CD4-positive, alpha-beta T cell (primary cell): ENCODE measurements around the gene TSC22D3. TPM values are rescaled to one million over a fixed set of nuclear protein-coding genes. Genes with fewer than 3 reads are reported as not detected.

Source experiments
- ATAC-seq: fragments of 200-7000 bp; cut with Tn5 transposase; one replicate; pipeline ENCODE4 v1.10.0; 2022; ENCODE audit warnings: mild to moderate bottlenecking; ENCODE audit not compliant: poor library complexity
- CTCF ChIA-PET: fragments of 350-600 bp; sonication (Branson Sonifier 250); formaldehyde crosslinking; loops from one replicate; lab custom pipeline; 2021; ENCODE audit warnings: antibody characterized with exemption, inconsistent platforms; lab: Charles Lee
- POLR2A ChIA-PET: fragments of 350-600 bp; sonication (Branson Sonifier 250); formaldehyde crosslinking; loops from one replicate; lab custom pipeline; 2021; ENCODE audit warnings: antibody characterized with exemption, inconsistent platforms; lab: Charles Lee
- DNase-seq, 14 experiments: peaks; one replicate each; pipeline ENCODE4 v3.0.0-alpha.2; 2013 to 2020; ENCODE audit warnings: mixed read lengths in 2 of 14
- H3K27ac ChIP-seq, 2 donors: one replicate each; pipeline versions ENCODE4 v1.5.1 to v1.7.0; 2013; ENCODE audit warnings: low read length in 2 of 2, low read depth in 1 of 2, mild to moderate bottlenecking in 1 of 2
- H3K27me3 ChIP-seq, 2 experiments: 1 replicate in 1 of 2; 2 replicates in 1 of 2; pipeline versions ENCODE4 v1.6.1 to v1.7.0; 2013; ENCODE audit warnings: low read length in 2 of 2, control low read depth in 1 of 2, mild to moderate bottlenecking in 1 of 2, moderate library complexity in 1 of 2; ENCODE audit not compliant: insufficient read depth in 2 of 2, control insufficient read depth in 1 of 2
- H3K36me3 ChIP-seq: one replicate; pipeline ENCODE4 v1.6.1; 2013; ENCODE audit warnings: low read length, control low read depth; ENCODE audit not compliant: insufficient read depth
- H3K4me1 ChIP-seq: one replicate; pipeline ENCODE4 v1.6.1; 2013; ENCODE audit warnings: low read length, control low read depth; ENCODE audit not compliant: insufficient read depth
- H3K4me3 ChIP-seq: one replicate; pipeline ENCODE4 v1.5.1; 2013; ENCODE audit warnings: mild to moderate bottlenecking, low read length, moderate library complexity
- H3K9me3 ChIP-seq, 2 experiments: 1 replicate in 1 of 2; 2 replicates in 1 of 2; pipeline versions ENCODE4 v1.6.1 to v1.7.0; 2013; ENCODE audit warnings: low read length in 2 of 2, mild to moderate bottlenecking in 2 of 2, control low read depth in 1 of 2, moderate library complexity in 1 of 2; ENCODE audit not compliant: control insufficient read depth in 1 of 2, insufficient read depth in 1 of 2
- H3K27ac Mint-ChIP-seq: one replicate; pipeline ENCODE4 v1.8.0; 2020; ENCODE audit warnings: mixed read lengths
- H3K27me3 Mint-ChIP-seq: one replicate; pipeline ENCODE4 v1.8.0; 2021; ENCODE audit warnings: mixed read lengths
- H3K36me3 Mint-ChIP-seq: one replicate; pipeline ENCODE4 v1.8.0; 2021; ENCODE audit warnings: low read depth, mixed read lengths
- H3K4me1 Mint-ChIP-seq: one replicate; pipeline ENCODE4 v1.8.0; 2021; ENCODE audit warnings: low read depth, mixed read lengths
- H3K4me3 Mint-ChIP-seq: one replicate; pipeline ENCODE4 v1.8.0; 2020; ENCODE audit warnings: mild to moderate bottlenecking, mixed read lengths
- H3K9me3 Mint-ChIP-seq: one replicate; pipeline ENCODE4 v1.8.0; 2020; ENCODE audit warnings: mixed read lengths
- CTCF ChIP-seq: fragments of 200-600 bp; IDR thresholded peaks from one replicate; pipeline ENCODE4 v1.8.0; 2022; ENCODE audit warnings: antibody characterized with exemption, mild to moderate bottlenecking
- intact Hi-C, 2 experiments: fragments of 100-400 bp; cut with DNase I in 1 of 2; cut with micrococcal nuclease in 1 of 2; formaldehyde crosslinking; loops; one replicate each; pipeline versions ENCODE4 v1.15.1 to v1.9.0; 2023 to 2025; cut with DNase I, micrococcal nuclease
- total RNA-seq, 174 experiments: library from RNA in 2 of 174; stranded (reverse) in 2 of 174; gene quantifications; one replicate each; pipeline ENCODE4 v1.2.3 and lab custom pipeline; 2021 to 2026

TSC22D3 gene
- total RNA-seq, 2 experiments from 2014 or later: 3,132 to 3,144 TPM

- peaks cover 64% of the 10 kb centered on the region for H3K4me1 Mint-ChIP-seq
- ChIA-PET CTCF (interaction anchor here (2.3 to 8.0 kb wide), 3 partner anchors 40 to 102 kb away, joined by 29 to 261 read pairs (median 57); partner anchors contain the start of genes NCBP2L and TSC22D3), POLR2A (interaction anchor here (0.7 to 18.0 kb wide), 14 partner anchors 14 to 151 kb away, joined by 3 to 754 read pairs (median 6); partner anchors contain the start of genes MID2, NCBP2L, PRPS1 and TSC22D3)
- peaks cover 5% of the 10 kb centered on the region for H3K36me3 Mint-ChIP-seq
- DNase-seq (peak in 9 of 14 experiments; percentile 22 to 86 (median 56)), ATAC-seq (peak; percentile 31)
- peak overlapping the region; percentile 87 for H3K4me3 Mint-ChIP-seq
- no peaks in the 10 kb centered on the region for H3K9me3 Mint-ChIP-seq
- Histone ChIP-seq H3K9me3 (no peaks in the 10 kb centered on the region), H3K27me3 (no peaks in the 10 kb centered on the region), H3K4me3 (peak overlapping the region; percentile 79), H3K4me1 (peaks cover 72% of the 10 kb centered on the region), H3K36me3 (no peaks in the 10 kb centered on the region), H3K27ac (peak overlapping the region; percentile 97 to 98)
- intact Hi-C loops: loop anchor here in 1 of 2 experiments (1.0 to 2.0 kb wide), 2 partner anchors 38 to 68 kb away; no protein-coding TSS in a partner anchor
- no peak for TF ChIP-seq CTCF
- H3K27ac Mint-ChIP-seq: peak overlapping the region; percentile 99
- no peaks in the 10 kb centered on the region for H3K27me3 Mint-ChIP-seq
These were observed 100.9 kb downstream of the TSC22D3 start for GRCh38 chrX:107674480-107675364.

GRCh38 chrX:107673933-107674479 lies 101.6 kb downstream of the TSC22D3 start:
- Mint-ChIP-seq H3K4me3 (peak overlapping the region; percentile 87), H3K4me1 (peaks cover 61% of the 10 kb centered on the region), H3K27ac (peak overlapping the region; percentile 99), H3K27me3 (no peaks in the 10 kb centered on the region), H3K9me3 (no peaks in the 10 kb centered on the region), H3K36me3 (peaks cover 5% of the 10 kb centered on the region)
- ChIA-PET CTCF (interaction anchor here (1.6 to 8.0 kb wide), 7 partner anchors 15 to 103 kb away, joined by 8 to 261 read pairs (median 29); partner anchors contain the start of genes NCBP2L, PRPS1 and TSC22D3), POLR2A (interaction anchor here (0.7 to 18.0 kb wide), 15 partner anchors 11 to 152 kb away, joined by 3 to 754 read pairs (median 8); partner anchors contain the start of genes MID2, NCBP2L, PRPS1 and TSC22D3)
- Histone ChIP-seq H3K4me3 (peak overlapping the region; percentile 79), H3K4me1 (peaks cover 70% of the 10 kb centered on the region), H3K27me3 (no peaks in the 10 kb centered on the region), H3K27ac (peak overlapping the region; percentile 97 to 98), H3K9me3 (no peaks in the 10 kb centered on the region), H3K36me3 (no peaks in the 10 kb centered on the region)
- ATAC-seq: peak; percentile 68
- no peak for TF ChIP-seq CTCF
- intact Hi-C loops: loop anchor here (1.0 to 2.0 kb wide), 4 partner anchors 38 to 102 kb away; no protein-coding TSS in a partner anchor
- peak; percentile 76 to 97 (median 88) for DNase-seq

GRCh38 chrX:107673431-107673830 lies 102.2 kb downstream of the TSC22D3 start:
- H3K27me3 Mint-ChIP-seq: no peaks in the 10 kb centered on the region
- no peaks in the 10 kb centered on the region for H3K27me3 ChIP-seq
- DNase-seq (peak in 1 of 14 experiments; percentile 53), ATAC-seq (peak; percentile 5)
- peaks cover 64% of the 10 kb centered on the region for H3K4me1 ChIP-seq
- H3K27ac Mint-ChIP-seq: peak overlapping the region; percentile 99
- H3K9me3 Mint-ChIP-seq: no peaks in the 10 kb centered on the region
- H3K4me3 ChIP-seq: peak overlapping the region; percentile 33
- intact Hi-C loops: loop anchor here (1.0 kb wide), 2 partner anchors 44 to 103 kb away; no protein-coding TSS in a partner anchor
- H3K4me3 Mint-ChIP-seq: peak overlapping the region; percentile 87
- no peak for TF ChIP-seq CTCF
- H3K27ac ChIP-seq: peak overlapping the region; percentile 97 to 98
- H3K9me3 ChIP-seq: no peaks in the 10 kb centered on the region
- H3K36me3 ChIP-seq: no peaks in the 10 kb centered on the region
- ChIA-PET CTCF (interaction anchor here (0.8 to 8.0 kb wide), 17 partner anchors 9 to 104 kb away, joined by 3 to 261 read pairs (median 7); partner anchors contain the start of genes NCBP2L, PRPS1 and TSC22D3), POLR2A (interaction anchor here (0.5 to 18.0 kb wide), 16 partner anchors 11 to 418 kb away, joined by 3 to 754 read pairs (median 6); partner anchors contain the start of genes ATG4A, MID2, NCBP2L and PRPS1)
- H3K36me3 Mint-ChIP-seq: peaks cover 5% of the 10 kb centered on the region
- H3K4me1 Mint-ChIP-seq: peaks cover 55% of the 10 kb centered on the region
